ENCODE data around the gene RNPEPL1.
"Not testable (repeated sequence)": the region's sequence is repeated elsewhere in the genome, so short reads cannot be mapped to it uniquely, and the experiment has no call there.

The RNPEPL1 gene

GRCh38 chr2:240603846-240604245 is 35.6 kb downstream of the RNPEPL1 start:
- DNase-seq (ENCODE audit: low read depth in 2 of 2), result no peak

- DNase-seq (ENCODE audit: low read depth in 2 of 2), result no peak
Measured at GRCh38 chr2:240604291-240604938, 36.1 kb downstream of the RNPEPL1 start.

- no peak for DNase-seq (ENCODE audit: low read depth in 2 of 2)
Measured at GRCh38 chr2:240604939-240605716, 36.8 kb downstream of the RNPEPL1 start.

- DNase-seq (ENCODE audit: low read depth in 2 of 2), result no peak
Measured at GRCh38 chr2:240605867-240606743, 37.8 kb downstream of the RNPEPL1 start.

- no peak for DNase-seq (ENCODE audit: low read depth in 2 of 2)
Measured at GRCh38 chr2:240611601-240612210, 43.4 kb downstream of the RNPEPL1 start.

GRCh38 chr2:240613781-240614180 is 45.5 kb downstream of the RNPEPL1 start:
- DNase-seq (ENCODE audit: low read depth in 2 of 2), result no peak

- DNase-seq (ENCODE audit: low read depth in 2 of 2), result no peak
Measured at GRCh38 chr2:240614391-240614790, 46.1 kb downstream of the RNPEPL1 start.

- no peak for DNase-seq (ENCODE audit: low read depth in 2 of 2)
Measured at GRCh38 chr2:240615396-240615795, 47.1 kb downstream of the RNPEPL1 start.

GRCh38 chr2:240615820-240616547 is 47.7 kb downstream of the RNPEPL1 start:
- DNase-seq (ENCODE audit: low read depth in 2 of 2), result no peak

GRCh38 chr2:240616860-240617666 is 48.8 kb downstream of the RNPEPL1 start:
- not testable (repeated sequence) for DNase-seq (ENCODE audit: low read depth in 2 of 2)

- DNase-seq (ENCODE audit: low read depth in 2 of 2), result no peak
Measured at GRCh38 chr2:240618776-240619175, 50.5 kb downstream of the RNPEPL1 start.

GRCh38 chr2:240619506-240620148 is 51.3 kb downstream of the RNPEPL1 start:
- no peak for DNase-seq (ENCODE audit: low read depth in 2 of 2)

- no peak for DNase-seq (ENCODE audit: low read depth in 2 of 2)
Measured at GRCh38 chr2:240620149-240620731, 52.0 kb downstream of the RNPEPL1 start.

GRCh38 chr2:240620859-240621258 is 52.6 kb downstream of the RNPEPL1 start:
- DNase-seq (ENCODE audit: low read depth in 2 of 2), result no peak

- no peak for DNase-seq (ENCODE audit: low read depth in 2 of 2)
Measured at GRCh38 chr2:240622060-240622411, 53.8 kb downstream of the RNPEPL1 start.

- peak in 1 of 2 donors; percentile 50 for DNase-seq (ENCODE audit: low read depth in 2 of 2)
Measured at GRCh38 chr2:240622531-240623235, 54.4 kb downstream of the RNPEPL1 start.

GRCh38 chr2:240623531-240624010 is 55.3 kb downstream of the RNPEPL1 start:
- no peak for DNase-seq (ENCODE audit: low read depth in 2 of 2)

GRCh38 chr2:240624011-240624949 is 56.0 kb downstream of the RNPEPL1 start:
- DNase-seq (ENCODE audit: low read depth in 2 of 2), result no peak

Data from stimulated activated CD8-positive, alpha-beta memory T cell treated with anti-CD3 and anti-CD28 coated beads, Interleukin-7, amount 100 ng/mL, for 4 hours (primary cell).